BLaER1 treated with 17β-estradiol and CSF1 and Interleukin-3, amounts not matched to agents 10 nM and 100 nM (cell line): ENCODE measurements around the gene SPIN2A.
"Not testable (repeated sequence)": the region's sequence is repeated elsewhere in the genome, so short reads cannot be mapped to it uniquely, and the experiment has no call there.

ENCODE experiments used
- H3K27ac ChIP-seq, 11 experiments: shearing (Covaris generic); formaldehyde crosslinking; 2 replicates each; pipeline ENCODE4 v1.8.1; 2022
- H3K27me3 ChIP-seq, 11 experiments: shearing (Covaris generic); formaldehyde crosslinking; 2 replicates each; pipeline ENCODE4 v1.8.1; 2022
- H3K36me3 ChIP-seq, 11 experiments: shearing (Covaris generic); formaldehyde crosslinking; 2 replicates each; pipeline ENCODE4 v1.8.1; 2022
- H3K4me1 ChIP-seq, 10 experiments: shearing (Covaris generic); formaldehyde crosslinking; 2 replicates each; pipeline ENCODE4 v1.8.1; 2022
- H3K4me2 ChIP-seq, 11 experiments: shearing (Covaris generic); formaldehyde crosslinking; 2 replicates each; pipeline ENCODE4 v1.8.1; 2022
- H3K4me3 ChIP-seq, 10 experiments: shearing (Covaris generic); formaldehyde crosslinking; 2 replicates each; pipeline ENCODE4 v1.8.1; 2022
- H3K9ac ChIP-seq, 11 experiments: shearing (Covaris generic); formaldehyde crosslinking; 2 replicates each; pipeline ENCODE4 v1.8.1; 2022
- H3K9me3 ChIP-seq, 11 experiments: shearing (Covaris generic); formaldehyde crosslinking; replicated peaks in 1 of 11; 2 replicates each; pipeline ENCODE4 v1.8.1; 2022
- H4K20me1 ChIP-seq, 11 experiments: shearing (Covaris generic); formaldehyde crosslinking; 2 replicates each; pipeline ENCODE4 v1.8.1; 2022
- Cebpa-rat ChIP-seq, 11 experiments: shearing (Covaris generic); IDR thresholded peaks; 2 replicates each; pipeline ENCODE4 v1.8.1; 2022

SPIN2A gene

GRCh38 chrX:57137073-57137472 is at the start of gene SPIN2A:
Gene SPIN2A, minus strand, starts transcription at chrX:57137397. Its CDS starts 800 bp downstream, at chrX:57136597.
- H3K27ac ChIP-seq, H3K36me3 ChIP-seq, H3K9ac ChIP-seq, H3K4me3 ChIP-seq, H4K20me1 ChIP-seq, H3K4me1 ChIP-seq, H3K4me2 ChIP-seq: not testable (repeated sequence)
- peaks cover 0 to 15% (median 0%) of the 10 kb centered on the region in 11 experiments; a peak in 1 of 22 replicates for H3K9me3 ChIP-seq
- H3K27me3 ChIP-seq: peaks cover 53 to 83% (median 76%) of the 10 kb centered on the region in 11 experiments

- H3K27ac ChIP-seq: no peak overlapping the region
- peaks cover 27 to 55% (median 46%) of the 10 kb centered on the region in 11 experiments for H3K9me3 ChIP-seq
- H3K4me3 ChIP-seq: no peak overlapping the region
- H3K9ac ChIP-seq: no peak overlapping the region
- H3K27me3 ChIP-seq: peaks cover 76 to 99% (median 95%) of the 10 kb centered on the region in 11 experiments
- H4K20me1 ChIP-seq: no peaks in the 10 kb centered on the region
- TF ChIP-seq Cebpa-rat (IDR thresholded peaks at IDR 0.05): no peak
- no peaks in the 10 kb centered on the region for H3K36me3 ChIP-seq
- H3K4me1 ChIP-seq: peaks cover 0 to 4% (median 0%) of the 10 kb centered on the region in 10 experiments; a peak in 1 of 20 replicates
- no peak overlapping the region for H3K4me2 ChIP-seq
These were observed 41.4 kb upstream of the SPIN2A start for GRCh38 chrX:57178605-57179004.

GRCh38 chrX:57177070-57177469 is 39.9 kb upstream of the SPIN2A start:
- Histone ChIP-seq H3K36me3 (no peaks in the 10 kb centered on the region), H3K27ac (no peak overlapping the region), H3K4me3 (no peak overlapping the region), H3K4me2 (no peak overlapping the region), H4K20me1 (no peaks in the 10 kb centered on the region), H3K9me3 (peaks cover 24 to 40% (median 34%) of the 10 kb centered on the region in 11 experiments), H3K27me3 (peaks cover 78 to 99% (median 97%) of the 10 kb centered on the region in 11 experiments), H3K9ac (no peak overlapping the region), H3K4me1 (peaks cover 0 to 4% (median 0%) of the 10 kb centered on the region in 10 experiments; a peak in 1 of 20 replicates)
- TF ChIP-seq Cebpa-rat (IDR thresholded peaks at IDR 0.05): no peak

GRCh38 chrX:57172544-57172943 is 35.3 kb upstream of the SPIN2A start:
- Histone ChIP-seq H3K36me3 (no peaks in the 10 kb centered on the region), H3K4me1 (no peaks in the 10 kb centered on the region), H3K4me2 (no peak overlapping the region), H3K27ac (no peak overlapping the region), H3K9me3 (no peaks in the 10 kb centered on the region), H3K9ac (no peak overlapping the region), H3K4me3 (no peak overlapping the region), H4K20me1 (no peaks in the 10 kb centered on the region), H3K27me3 (peaks cover 38 to 77% (median 62%) of the 10 kb centered on the region in 11 experiments)
- no peak for TF ChIP-seq Cebpa-rat (IDR thresholded peaks at IDR 0.05)

- Histone ChIP-seq H3K36me3 (no peaks in the 10 kb centered on the region), H3K4me2 (no peak overlapping the region), H3K4me1 (peaks cover 0 to 14% (median 12%) of the 10 kb centered on the region in 10 experiments; a peak in 15 of 20 replicates), H3K4me3 (no peak overlapping the region), H3K9ac (no peak overlapping the region), H3K9me3 (peaks cover 6 to 40% (median 18%) of the 10 kb centered on the region in 11 experiments; a peak in 12 of 22 replicates), H3K27me3 (peaks cover 30 to 70% (median 56%) of the 10 kb centered on the region in 11 experiments), H3K27ac (no peak overlapping the region), H4K20me1 (no peaks in the 10 kb centered on the region; a peak in 1 of 22 replicates)
- TF ChIP-seq Cebpa-rat (IDR thresholded peaks at IDR 0.05): no peak
These were observed 19.3 kb upstream of the SPIN2A start for GRCh38 chrX:57156397-57157049.

GRCh38 chrX:57155171-57155570 is 18.0 kb upstream of the SPIN2A start:
- peaks cover 6 to 42% (median 22%) of the 10 kb centered on the region in 11 experiments; a peak in 14 of 22 replicates for H3K9me3 ChIP-seq
- TF ChIP-seq Cebpa-rat (IDR thresholded peaks at IDR 0.05): no peak

GRCh38 chrX:57152222-57152621 is 15.0 kb upstream of the SPIN2A start:
- not testable (repeated sequence) for H4K20me1 ChIP-seq, H3K4me2 ChIP-seq, H3K36me3 ChIP-seq, H3K4me3 ChIP-seq, H3K9ac ChIP-seq, H3K27ac ChIP-seq
- peaks cover 11 to 45% (median 19%) of the 10 kb centered on the region in 11 experiments; a peak in 16 of 22 replicates for H3K9me3 ChIP-seq
- peaks cover 41 to 85% (median 75%) of the 10 kb centered on the region in 11 experiments for H3K27me3 ChIP-seq
- peaks cover 0 to 14% (median 12%) of the 10 kb centered on the region in 10 experiments; a peak in 15 of 20 replicates for H3K4me1 ChIP-seq

More at GRCh38 chrX:57155171-57155570, 18.0 kb upstream of the SPIN2A start:
- Histone ChIP-seq H3K9ac (peak overlapping the region in 1 of 11 experiments; percentile 25; a peak in 2 of 22 replicates), H3K4me1 (peaks cover 0 to 14% (median 12%) of the 10 kb centered on the region in 10 experiments; a peak in 15 of 20 replicates), H3K4me3 (no peak overlapping the region), H3K36me3 (no peaks in the 10 kb centered on the region), H3K27ac (no peak overlapping the region), H3K27me3 (peaks cover 34 to 75% (median 66%) of the 10 kb centered on the region in 11 experiments), H4K20me1 (no peaks in the 10 kb centered on the region; a peak in 1 of 22 replicates), H3K4me2 (peak overlapping the region in 9 of 11 experiments; percentile 7 to 50 (median 37); a peak in 14 of 22 replicates)

- peaks cover 62 to 82% (median 79%) of the 10 kb centered on the region in 11 experiments for H3K27me3 ChIP-seq
- no peak overlapping the region for H3K27ac ChIP-seq
- H3K9me3 ChIP-seq: peaks cover 0 to 15% (median 0%) of the 10 kb centered on the region in 11 experiments; a peak in 1 of 22 replicates
- no peak overlapping the region for H3K4me2 ChIP-seq
- TF ChIP-seq Cebpa-rat (IDR thresholded peaks at IDR 0.05): no peak
- no peak overlapping the region for H3K4me3 ChIP-seq
- no peaks in the 10 kb centered on the region for H4K20me1 ChIP-seq
- H3K36me3 ChIP-seq: no peaks in the 10 kb centered on the region
- H3K4me1 ChIP-seq: no peaks in the 10 kb centered on the region
- H3K9ac ChIP-seq: no peak overlapping the region
These were observed 1.5 kb upstream of the SPIN2A start for GRCh38 chrX:57138674-57139073.

- H3K27ac ChIP-seq: no peak overlapping the region
These were observed 304 bp upstream of the SPIN2A start for GRCh38 chrX:57137501-57137900.

GRCh38 chrX:57136589-57136988 is 608 bp downstream of the SPIN2A start:
- H3K4me2 ChIP-seq, H3K4me3 ChIP-seq: not testable (repeated sequence)

More at GRCh38 chrX:57137501-57137900, 304 bp upstream of the SPIN2A start:
- Histone ChIP-seq H4K20me1 (no peaks in the 10 kb centered on the region), H3K9me3 (peaks cover 0 to 15% (median 0%) of the 10 kb centered on the region in 11 experiments; a peak in 1 of 22 replicates), H3K9ac (no peak overlapping the region), H3K4me1 (no peaks in the 10 kb centered on the region), H3K36me3 (no peaks in the 10 kb centered on the region), H3K4me3 (no peak overlapping the region), H3K27me3 (peaks cover 53 to 82% (median 76%) of the 10 kb centered on the region in 11 experiments), H3K4me2 (no peak overlapping the region)
- no peak for TF ChIP-seq Cebpa-rat (IDR thresholded peaks at IDR 0.05)

More at GRCh38 chrX:57136589-57136988, 608 bp downstream of the SPIN2A start:
- not testable (repeated sequence) for H4K20me1 ChIP-seq, H3K4me1 ChIP-seq, H3K27ac ChIP-seq, H3K9ac ChIP-seq, H3K36me3 ChIP-seq
- H3K27me3 ChIP-seq: peaks cover 53 to 83% (median 76%) of the 10 kb centered on the region in 11 experiments
- H3K9me3 ChIP-seq: peaks cover 0 to 15% (median 0%) of the 10 kb centered on the region in 11 experiments; a peak in 1 of 22 replicates
